ENCODE measurements around the gene GLT6D1.
"Not testable (repeated sequence)": the region's sequence is repeated elsewhere in the genome, so short reads cannot be mapped to it uniquely, and the experiment has no call there.

GLT6D1 gene

GRCh38 chr9:135664801-135665794 is 25.8 kb upstream of the GLT6D1 start:
- no peak for DNase-seq (ENCODE audit: low spot score)

GRCh38 chr9:135664266-135664665 is 24.9 kb upstream of the GLT6D1 start:
- no peak for DNase-seq (ENCODE audit: low spot score)

- DNase-seq (ENCODE audit: low spot score): no peak
Measured at GRCh38 chr9:135663857-135664256, 24.5 kb upstream of the GLT6D1 start.

- no peak for DNase-seq (ENCODE audit: low spot score)
Measured at GRCh38 chr9:135663451-135663770, 24.1 kb upstream of the GLT6D1 start.

- no peak for DNase-seq (ENCODE audit: low spot score)
Measured at GRCh38 chr9:135662758-135663450, 23.6 kb upstream of the GLT6D1 start, which contains the start of gene LCN9. TSS of gene LCN9 (plus strand) at chr9:135663309. CDS start at chr9:135663322, 13 bp downstream.

GRCh38 chr9:135661816-135662560 is 22.6 kb upstream of the GLT6D1 start:
- no peak for DNase-seq (ENCODE audit: low spot score)

- no peak for DNase-seq (ENCODE audit: low spot score)
Measured at GRCh38 chr9:135660407-135660806, 21.1 kb upstream of the GLT6D1 start.

- DNase-seq (ENCODE audit: low spot score): no peak
Measured at GRCh38 chr9:135659252-135659651, 19.9 kb upstream of the GLT6D1 start.

- DNase-seq (ENCODE audit: low spot score): no peak
Measured at GRCh38 chr9:135657416-135657815, 18.1 kb upstream of the GLT6D1 start.

- DNase-seq (ENCODE audit: low spot score): no peak
Measured at GRCh38 chr9:135655317-135655716, 16.0 kb upstream of the GLT6D1 start.

- no peak for DNase-seq (ENCODE audit: low spot score)
Measured at GRCh38 chr9:135650408-135650807, 11.1 kb upstream of the GLT6D1 start.

GRCh38 chr9:135649508-135649907 is 10.2 kb upstream of the GLT6D1 start:
- no peak for DNase-seq (ENCODE audit: low spot score)

- no peak for DNase-seq (ENCODE audit: low spot score)
Measured at GRCh38 chr9:135648494-135649410, 9.4 kb upstream of the GLT6D1 start.

- no peak for DNase-seq (ENCODE audit: low spot score)
Measured at GRCh38 chr9:135647884-135648283, 8.5 kb upstream of the GLT6D1 start.

GRCh38 chr9:135644631-135645218 is 5.4 kb upstream of the GLT6D1 start:
- no peak for DNase-seq (ENCODE audit: low spot score)

GRCh38 chr9:135641745-135642144 is 2.4 kb upstream of the GLT6D1 start:
- no peak for DNase-seq (ENCODE audit: low spot score)

GRCh38 chr9:135641047-135641446 is 1.7 kb upstream of the GLT6D1 start:
- DNase-seq (ENCODE audit: low spot score): no peak

GRCh38 chr9:135636930-135637530 is 2.3 kb downstream of the GLT6D1 start:
- DNase-seq (ENCODE audit: low spot score): not testable (repeated sequence)

- DNase-seq (ENCODE audit: low spot score): no peak
Measured at GRCh38 chr9:135632841-135633240, 6.5 kb downstream of the GLT6D1 start.

GRCh38 chr9:135624282-135624681 is 15.1 kb downstream of the GLT6D1 start:
- no peak for DNase-seq (ENCODE audit: low spot score)

All from cerebellar cortex (tissue), 1 donor.